ENCODE measurements around the gene CDH15. TPM values are rescaled to one million over a fixed set of nuclear protein-coding genes. Genes with fewer than 3 reads are reported as not detected.

Gene CDH15
- total and polyA plus RNA-seq, 8 donors: 0.09 to 2.5 (median 1.4) TPM; not detected in 2

DNA sequence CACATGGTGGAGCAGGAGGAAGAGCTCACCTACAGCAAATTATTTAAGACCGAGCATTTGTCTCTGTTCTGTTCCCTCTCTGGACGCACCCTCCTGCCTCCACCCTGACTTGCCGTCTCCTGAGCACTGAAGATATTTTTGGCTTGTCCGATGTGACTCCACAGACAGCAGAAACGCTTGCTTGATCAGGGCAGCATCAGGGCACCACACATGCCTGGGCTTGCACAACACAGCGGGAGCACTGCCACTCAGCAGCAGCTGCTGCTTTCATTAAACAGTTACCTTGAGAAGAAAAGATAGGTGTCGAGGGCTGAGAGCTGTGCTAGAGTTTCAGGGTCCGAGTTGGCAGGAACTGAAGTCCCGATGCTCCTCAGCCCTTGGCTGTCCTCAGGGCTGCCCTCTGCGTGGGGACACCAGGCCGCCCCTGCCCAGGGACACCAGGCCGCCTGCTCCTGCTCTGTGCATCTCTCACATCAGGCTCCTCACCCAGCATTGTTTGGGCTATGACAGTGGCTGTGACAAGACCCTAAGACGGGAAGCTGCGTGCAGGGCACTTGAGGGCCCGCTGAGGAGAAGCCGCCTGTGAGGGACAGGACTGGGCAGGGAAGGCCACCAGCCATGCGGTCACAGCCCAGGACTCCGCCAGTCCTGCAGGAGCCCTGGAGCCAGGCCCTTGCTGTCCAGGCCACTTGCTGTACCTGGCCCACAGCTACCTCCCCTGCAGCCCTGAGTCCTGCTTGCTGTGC, 21.3 kb upstream of the CDH15 start:
- 87 to 89% methylated on average over 18 of the region's 18 CpGs for WGBS, 2 donors
- Histone ChIP-seq H3K36me3 (peaks cover 0 to 5% (median 0%) of the 10 kb centered on the region in 3 donors), H3K4me3 (no peak overlapping the region), H3K4me1 (no peaks in the 10 kb centered on the region), H3K9me3 (no peaks in the 10 kb centered on the region), H3K27ac (no peak overlapping the region), H3K27me3 (no peaks in the 10 kb centered on the region)
- intact Hi-C loops (cut with DNase I): no loop called here
- DNase-seq (peak in 2 of 6 donors; percentile 39 to 41), FAIRE-seq (no peak), ATAC-seq (no peak)
- TF ChIP-seq CTCF (IDR thresholded peaks at IDR 0.05): no peak

- no peak for FAIRE-seq
- H3K4me3 ChIP-seq: no peak overlapping the region
- no peak for TF ChIP-seq CTCF (IDR thresholded peaks at IDR 0.05)
- H3K27me3 ChIP-seq: no peaks in the 10 kb centered on the region
- no peaks in the 10 kb centered on the region for H3K9me3 ChIP-seq
- intact Hi-C loops (cut with DNase I): no loop called here
- no peak for DNase-seq
- WGBS, 2 donors: 97 to 99% methylated on average over 8 of the region's 8 CpGs
- H3K36me3 ChIP-seq: peaks cover 0 to 5% (median 0%) of the 10 kb centered on the region in 3 donors
- no peaks in the 10 kb centered on the region for H3K4me1 ChIP-seq
- no peak overlapping the region for H3K27ac ChIP-seq
- ATAC-seq: no peak
Observed at GRCh38 chr16:89150981-89151380, 20.6 kb upstream of the CDH15 start.

DNA sequence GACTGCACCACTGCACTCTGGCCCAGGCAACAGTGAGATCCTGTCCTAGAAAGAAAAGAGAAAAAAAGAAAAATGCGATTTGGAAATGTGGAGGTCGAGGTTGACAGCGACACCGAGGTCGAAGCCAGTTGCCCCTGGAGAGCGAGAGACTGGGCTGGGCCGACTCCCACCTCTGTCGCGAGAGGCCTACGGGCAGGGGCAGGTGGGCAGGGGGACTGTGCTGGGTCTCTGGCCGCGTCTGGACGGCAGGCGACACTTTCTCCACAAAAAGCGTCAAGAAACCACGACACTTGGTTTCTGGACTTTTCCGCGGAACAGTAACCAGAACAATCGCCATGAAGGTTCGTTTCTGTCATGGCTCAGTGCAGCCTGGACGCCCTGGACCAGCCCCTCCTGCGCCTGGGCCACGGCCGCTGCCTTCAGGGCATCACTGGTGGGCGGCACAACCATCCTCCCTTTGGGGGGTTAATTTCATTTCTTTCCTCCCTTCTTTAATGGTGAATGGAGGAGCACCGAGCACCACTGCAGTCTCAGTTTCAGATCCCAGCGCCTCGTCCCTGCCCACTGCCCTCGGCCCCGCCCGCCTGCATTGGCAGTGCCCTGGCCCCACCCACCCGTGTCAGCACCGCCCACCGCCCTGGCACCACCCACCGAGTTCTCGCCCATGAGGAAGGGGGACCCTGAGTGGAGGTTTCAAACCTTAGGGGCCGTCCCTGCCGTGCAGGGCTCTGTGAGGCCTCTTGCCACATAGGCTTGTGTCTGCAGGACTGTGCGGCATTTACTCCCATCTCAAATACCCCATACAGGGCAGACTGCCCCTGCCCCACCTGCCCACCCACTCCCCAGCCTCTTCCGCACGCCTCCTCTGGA, 18.5 kb upstream of the CDH15 start:
- FAIRE-seq (no peak), ATAC-seq (no peak), DNase-seq (peak in 1 of 6 donors; percentile 51)
- H3K4me3 ChIP-seq: no peak overlapping the region
- 90 to 91% methylated on average over 41 of the region's 41 CpGs for WGBS, 2 donors
- intact Hi-C loops (cut with DNase I): no loop called here
- no peaks in the 10 kb centered on the region for H3K27me3 ChIP-seq
- TF ChIP-seq CTCF (IDR thresholded peaks at IDR 0.05): no peak
- H3K4me1 ChIP-seq: no peaks in the 10 kb centered on the region
- H3K9me3 ChIP-seq: no peaks in the 10 kb centered on the region
- H3K27ac ChIP-seq: no peak overlapping the region
- peaks cover 0 to 5% (median 0%) of the 10 kb centered on the region in 3 donors for H3K36me3 ChIP-seq

DNA sequence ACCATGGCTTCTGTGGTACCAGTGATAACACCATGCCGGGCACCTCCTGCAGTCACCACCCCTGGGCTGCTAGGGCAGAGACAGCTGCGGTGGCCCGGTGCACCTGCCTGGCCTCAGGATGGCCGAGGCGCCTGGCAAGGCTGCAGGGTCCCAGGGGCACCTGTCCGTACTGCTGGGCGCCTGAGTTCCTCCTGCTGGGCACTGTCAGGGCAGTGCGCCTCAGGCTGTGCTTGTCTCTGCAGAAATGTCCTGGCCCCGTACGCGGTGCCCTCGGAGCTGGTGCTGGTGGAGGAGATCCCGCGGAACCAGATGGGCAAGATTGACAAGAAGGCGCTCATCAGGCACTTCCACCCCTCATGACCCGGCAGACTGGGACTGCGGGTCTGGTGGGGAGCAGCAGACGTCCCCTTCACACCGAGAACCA, 17.7 kb upstream of the CDH15 start:
- H3K4me3 ChIP-seq: no peak overlapping the region
- H3K27ac ChIP-seq: no peak overlapping the region
- FAIRE-seq (no peak), ATAC-seq (peak in 2 of 4 donors; percentile 9 to 10), DNase-seq (peak in 2 of 6 donors; percentile 28 to 74)
- H3K9me3 ChIP-seq: no peaks in the 10 kb centered on the region
- no peaks in the 10 kb centered on the region for H3K27me3 ChIP-seq
- no peaks in the 10 kb centered on the region for H3K4me1 ChIP-seq
- intact Hi-C loops (cut with DNase I): no loop called here
- 57 to 58% methylated on average over 19 of the region's 19 CpGs for WGBS, 2 donors
- peaks cover 0 to 5% (median 0%) of the 10 kb centered on the region in 3 donors for H3K36me3 ChIP-seq
- no peak for TF ChIP-seq CTCF (IDR thresholded peaks at IDR 0.05)
